GM19395 (cell line): ENCODE data around the gene PTGDR.

Experiments
- ATAC-seq: cut with Tn5 transposase; IDR thresholded peaks from one replicate; pipeline ENCODE4 v1.9.1; 2021; ENCODE audit warnings: mild to moderate bottlenecking, moderate library complexity; ENCODE audit not compliant: unreplicated experiment

The PTGDR gene, protein sequence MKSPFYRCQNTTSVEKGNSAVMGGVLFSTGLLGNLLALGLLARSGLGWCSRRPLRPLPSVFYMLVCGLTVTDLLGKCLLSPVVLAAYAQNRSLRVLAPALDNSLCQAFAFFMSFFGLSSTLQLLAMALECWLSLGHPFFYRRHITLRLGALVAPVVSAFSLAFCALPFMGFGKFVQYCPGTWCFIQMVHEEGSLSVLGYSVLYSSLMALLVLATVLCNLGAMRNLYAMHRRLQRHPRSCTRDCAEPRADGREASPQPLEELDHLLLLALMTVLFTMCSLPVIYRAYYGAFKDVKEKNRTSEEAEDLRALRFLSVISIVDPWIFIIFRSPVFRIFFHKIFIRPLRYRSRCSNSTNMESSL

DNA sequence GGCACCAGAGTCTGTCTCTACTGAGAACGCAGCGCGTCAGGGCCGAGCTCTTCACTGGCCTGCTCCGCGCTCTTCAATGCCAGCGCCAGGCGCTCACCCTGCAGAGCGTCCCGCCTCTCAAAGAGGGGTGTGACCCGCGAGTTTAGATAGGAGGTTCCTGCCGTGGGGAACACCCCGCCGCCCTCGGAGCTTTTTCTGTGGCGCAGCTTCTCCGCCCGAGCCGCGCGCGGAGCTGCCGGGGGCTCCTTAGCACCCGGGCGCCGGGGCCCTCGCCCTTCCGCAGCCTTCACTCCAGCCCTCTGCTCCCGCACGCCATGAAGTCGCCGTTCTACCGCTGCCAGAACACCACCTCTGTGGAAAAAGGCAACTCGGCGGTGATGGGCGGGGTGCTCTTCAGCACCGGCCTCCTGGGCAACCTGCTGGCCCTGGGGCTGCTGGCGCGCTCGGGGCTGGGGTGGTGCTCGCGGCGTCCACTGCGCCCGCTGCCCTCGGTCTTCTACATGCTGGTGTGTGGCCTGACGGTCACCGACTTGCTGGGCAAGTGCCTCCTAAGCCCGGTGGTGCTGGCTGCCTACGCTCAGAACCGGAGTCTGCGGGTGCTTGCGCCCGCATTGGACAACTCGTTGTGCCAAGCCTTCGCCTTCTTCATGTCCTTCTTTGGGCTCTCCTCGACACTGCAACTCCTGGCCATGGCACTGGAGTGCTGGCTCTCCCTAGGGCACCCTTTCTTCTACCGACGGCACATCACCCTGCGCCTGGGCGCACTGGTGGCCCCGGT lies at the start of gene PTGDR:
PTGDR (plus strand) TSS at position 198 of the 778 bp plus-strand sequence; CDS start at position 315, 117 bp downstream.
- ATAC-seq, result no peak

DNA sequence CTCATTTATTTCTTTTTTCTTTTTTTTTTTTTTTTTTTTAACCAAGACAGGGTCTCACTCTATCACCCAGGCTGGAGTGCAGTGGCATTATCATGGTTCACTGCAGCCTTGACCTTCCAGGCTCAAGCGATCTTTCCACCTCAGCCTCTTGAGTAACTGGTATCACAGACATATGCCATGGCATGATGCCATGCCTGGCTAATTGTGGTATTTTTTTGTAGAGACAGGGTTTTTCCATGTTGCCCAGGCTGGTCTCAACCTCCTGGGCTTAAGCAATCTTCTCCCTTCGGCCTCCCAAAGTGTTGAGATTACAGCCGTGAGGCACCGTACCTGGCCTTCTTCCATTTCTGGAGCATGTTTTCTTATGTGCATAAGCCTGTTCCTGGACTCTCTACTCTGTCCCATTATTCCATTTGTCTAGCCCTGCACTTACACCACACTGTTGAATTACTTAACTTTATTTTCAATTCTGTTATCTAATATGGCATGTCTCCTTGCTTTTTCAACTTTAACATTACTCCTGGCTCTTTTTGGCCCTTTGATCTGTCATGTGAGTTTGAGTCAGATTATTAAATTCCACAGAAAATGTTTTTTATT lies 47.9 kb upstream of the PTGDR start:
- ATAC-seq, result no peak

DNA sequence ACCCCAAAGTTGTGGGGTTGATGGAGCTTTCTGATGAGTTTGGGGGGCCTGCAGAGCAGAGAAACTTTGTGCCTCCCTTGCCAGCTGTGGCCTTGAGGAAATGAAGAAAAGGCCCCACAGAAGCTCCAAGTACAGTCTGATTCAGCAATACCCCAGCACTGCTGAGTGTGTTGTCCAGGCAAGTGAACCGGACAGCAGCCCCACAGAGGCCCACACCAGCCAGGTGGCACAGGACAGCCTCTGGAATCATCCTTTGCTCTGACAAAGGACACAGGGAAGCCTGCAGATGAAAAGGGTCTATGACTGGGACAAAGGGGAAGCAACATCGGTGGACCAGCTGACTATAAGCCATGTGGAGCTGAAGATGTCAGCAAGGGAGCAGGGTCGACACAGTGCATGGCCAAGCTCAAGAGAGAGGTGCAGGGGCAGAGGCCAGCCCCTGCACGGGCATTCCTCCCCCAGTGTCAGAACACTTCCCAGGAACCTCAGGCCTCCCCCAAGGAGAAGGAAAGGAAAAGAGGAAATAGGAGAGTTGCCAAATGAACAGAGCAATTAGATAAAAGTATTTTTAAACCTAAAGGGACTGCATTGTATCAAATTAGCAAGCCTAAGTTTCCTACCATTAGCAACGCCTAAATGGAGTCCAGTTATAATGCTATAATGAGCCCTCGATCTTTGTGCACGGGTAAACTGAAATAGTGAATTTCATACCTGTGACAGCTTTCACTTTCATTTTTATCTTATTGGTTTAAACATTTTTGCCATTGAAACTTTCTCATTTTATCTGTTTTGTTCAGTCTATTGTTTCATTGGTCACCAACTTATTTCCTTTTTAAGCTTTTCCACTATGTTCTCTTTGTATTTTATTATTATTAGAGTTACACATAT lies 46.3 kb upstream of the PTGDR start:
- peak; percentile 49 for ATAC-seq

DNA sequence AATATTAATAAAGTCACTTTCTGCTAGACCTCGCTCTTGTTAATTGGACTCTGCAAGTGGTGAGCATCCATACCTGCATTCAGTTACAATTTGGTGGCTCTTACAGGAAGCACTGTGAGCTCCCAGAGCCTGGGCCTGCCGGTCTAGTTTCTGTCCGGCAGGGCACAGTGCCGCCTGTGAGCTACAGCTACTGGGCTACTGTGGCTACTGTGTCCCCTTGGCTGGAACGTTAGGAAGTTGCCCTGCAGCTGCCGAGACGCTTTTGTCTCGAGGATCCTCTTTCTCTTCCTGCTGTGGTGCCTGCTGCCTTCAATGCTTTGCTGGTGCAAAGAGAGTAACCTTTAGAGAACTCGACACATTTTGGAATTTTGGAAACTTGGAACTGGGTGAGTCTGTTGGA lies 44.6 kb upstream of the PTGDR start:
- ATAC-seq, result no peak

DNA sequence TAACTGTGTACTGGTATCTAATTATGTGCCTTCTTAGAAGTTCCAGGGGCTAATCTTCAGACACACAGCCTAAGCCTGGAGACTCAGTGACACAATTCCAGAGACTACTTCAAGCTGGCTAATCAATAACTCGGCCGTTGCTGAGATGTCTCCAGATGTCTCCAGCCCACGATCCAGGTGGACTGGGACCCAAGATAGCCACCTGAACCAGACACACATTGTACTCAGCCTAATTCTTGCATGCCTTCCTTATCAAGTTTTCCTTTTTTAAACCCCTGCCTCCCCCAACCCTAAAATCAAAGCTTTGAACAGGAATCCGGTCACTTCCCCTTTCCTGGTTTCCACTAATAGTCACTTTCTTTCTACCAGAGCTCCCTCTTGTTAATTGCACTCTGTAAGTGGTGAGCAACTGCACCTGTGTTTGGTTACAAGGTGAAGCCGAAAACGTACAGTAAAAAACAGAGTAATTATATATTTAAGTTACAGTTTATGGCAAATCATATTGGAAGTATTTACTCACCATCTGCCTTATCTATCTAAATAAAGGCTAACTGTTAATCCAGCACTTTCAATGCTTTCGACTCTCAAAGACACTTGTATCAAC lies 39.8 kb upstream of the PTGDR start:
- ATAC-seq, result no peak

DNA sequence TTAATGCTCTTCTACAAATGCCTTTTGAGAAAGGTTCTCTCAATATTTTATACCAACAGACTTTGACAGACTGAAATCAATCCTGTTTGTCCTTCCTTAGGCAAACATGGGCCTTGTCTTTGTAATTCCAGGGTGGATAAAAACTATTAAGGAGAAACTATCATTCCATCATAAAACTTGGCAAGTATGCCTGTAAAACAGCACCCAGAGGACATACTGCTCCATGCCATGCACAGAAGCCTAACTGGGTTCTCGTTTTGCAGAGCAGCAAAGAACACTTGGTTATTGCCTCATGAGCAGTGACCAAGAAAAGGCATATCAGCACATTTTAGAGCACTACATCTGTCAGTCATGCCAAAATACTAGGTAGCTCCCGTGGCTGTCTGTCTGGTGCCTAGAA lies 33.8 kb upstream of the PTGDR start:
- ATAC-seq, result no peak

DNA sequence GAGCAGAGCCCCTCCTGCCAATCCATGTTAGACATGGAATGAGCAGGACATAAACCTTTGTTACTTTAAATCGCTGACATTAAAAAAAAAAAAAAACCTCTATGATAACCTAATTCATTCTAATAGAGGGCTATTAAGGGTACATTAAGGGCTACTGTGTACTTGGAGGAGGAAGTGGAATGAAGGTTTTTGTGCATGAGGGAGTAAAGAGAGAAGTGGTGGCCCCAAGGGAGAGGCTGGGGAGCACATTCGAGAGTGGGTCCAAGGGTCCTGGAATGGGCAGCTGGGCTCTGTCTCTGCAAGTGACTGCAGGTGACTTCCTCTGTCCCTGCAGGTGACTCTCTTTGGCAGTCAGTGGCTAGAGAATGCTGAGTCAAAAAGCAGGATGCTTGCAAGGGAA lies 32.1 kb upstream of the PTGDR start:
- no peak for ATAC-seq

DNA sequence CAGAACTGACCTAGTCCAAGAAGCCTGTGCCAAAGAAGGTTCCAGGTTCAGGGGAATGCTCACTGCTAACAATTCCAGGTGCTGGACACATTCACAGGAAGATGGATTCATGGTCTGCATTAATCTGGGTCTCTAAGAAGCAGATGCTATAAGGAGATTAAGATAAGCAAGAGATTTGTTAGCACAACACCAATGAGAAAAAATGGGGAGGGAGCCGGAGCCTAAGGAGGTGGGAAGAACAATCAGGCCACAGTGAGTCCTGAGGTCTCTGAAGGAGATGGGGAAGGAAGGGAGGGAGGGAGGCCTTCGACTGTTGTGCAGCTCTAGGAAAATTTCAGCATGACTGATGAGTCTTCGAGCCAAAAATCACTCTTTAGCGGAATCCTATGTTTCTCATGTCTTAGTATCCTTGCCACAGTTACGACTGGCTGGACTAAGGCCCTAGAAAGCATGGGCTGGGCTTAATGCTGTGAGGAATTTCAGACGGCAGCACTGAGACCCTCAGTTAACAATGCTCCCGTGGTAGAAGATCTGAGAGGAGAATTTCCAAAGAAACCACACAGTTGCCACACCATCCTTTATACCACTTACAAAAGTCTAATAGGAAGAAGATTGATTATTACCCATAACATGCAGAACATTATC lies 31.5 kb upstream of the PTGDR start:
- ATAC-seq, result no peak

DNA sequence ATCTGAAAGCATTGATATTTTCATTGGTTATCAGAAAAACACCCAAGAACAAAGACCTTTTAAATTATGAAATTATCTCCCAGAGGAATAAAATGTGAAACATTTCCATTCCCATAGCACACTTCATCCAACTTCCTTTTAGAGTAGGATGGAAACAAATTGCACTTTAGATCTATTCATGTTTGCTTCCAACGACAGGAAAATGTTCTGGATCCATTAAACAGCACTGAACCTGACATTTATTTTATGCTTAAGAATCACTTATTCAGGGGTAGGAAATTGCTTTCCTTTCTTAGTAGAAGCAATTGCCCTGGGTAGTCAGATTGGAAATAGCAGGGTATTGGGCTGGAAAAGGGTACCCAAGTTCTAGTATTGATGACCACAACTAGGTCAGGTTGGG lies 28.8 kb upstream of the PTGDR start:
- ATAC-seq, result no peak

DNA sequence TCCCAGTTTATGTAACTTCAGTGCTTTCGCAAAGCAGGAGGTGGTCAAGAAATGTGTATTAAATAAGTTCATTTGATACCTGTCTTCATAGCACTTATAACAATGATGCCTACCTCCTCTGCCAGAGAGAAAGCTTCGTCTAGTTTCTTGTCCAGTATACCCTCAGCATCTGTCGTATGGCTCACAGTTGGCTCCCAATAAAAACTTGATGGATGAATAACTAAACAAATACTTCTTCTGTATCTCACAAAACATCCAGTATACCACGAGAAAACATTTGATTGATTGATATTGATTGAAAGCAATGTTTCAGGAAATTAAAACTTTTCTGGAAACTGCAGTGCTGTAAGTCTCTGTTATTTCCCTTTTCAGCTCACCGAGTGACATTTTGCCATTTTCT lies 26.9 kb upstream of the PTGDR start:
- no peak for ATAC-seq

DNA sequence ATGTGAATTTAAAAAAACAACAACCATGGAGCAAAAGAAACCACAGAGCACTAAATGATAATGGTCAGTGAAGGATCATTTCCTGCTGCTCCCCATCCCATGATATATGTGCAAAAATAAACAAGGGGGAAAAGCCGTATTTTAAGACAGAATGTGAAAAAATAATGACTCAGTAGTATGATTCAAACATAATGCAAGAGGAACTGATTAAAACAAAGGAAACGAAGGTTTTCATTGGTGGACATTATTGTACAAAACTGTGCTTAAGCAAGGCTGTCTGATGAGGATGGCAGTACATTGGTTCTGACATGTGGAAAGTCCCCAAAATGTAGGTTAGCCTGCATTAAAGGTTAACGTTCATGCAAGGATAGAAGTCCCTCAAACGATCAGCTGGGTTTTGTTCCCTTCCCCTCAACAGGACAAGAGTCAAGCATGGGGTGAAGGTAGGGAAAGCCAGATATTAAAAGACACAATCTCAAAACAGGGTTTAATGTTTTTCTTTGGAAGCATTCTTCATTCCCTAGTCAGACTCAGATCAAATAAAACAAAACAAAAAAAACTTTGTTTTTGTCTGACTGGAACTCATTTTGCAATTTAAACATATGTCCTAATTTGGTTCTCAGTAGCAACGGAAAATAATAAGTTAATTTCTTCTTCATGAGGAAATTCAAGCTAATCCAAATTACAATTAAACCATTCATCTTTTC lies 26.3 kb upstream of the PTGDR start:
- no peak for ATAC-seq

DNA sequence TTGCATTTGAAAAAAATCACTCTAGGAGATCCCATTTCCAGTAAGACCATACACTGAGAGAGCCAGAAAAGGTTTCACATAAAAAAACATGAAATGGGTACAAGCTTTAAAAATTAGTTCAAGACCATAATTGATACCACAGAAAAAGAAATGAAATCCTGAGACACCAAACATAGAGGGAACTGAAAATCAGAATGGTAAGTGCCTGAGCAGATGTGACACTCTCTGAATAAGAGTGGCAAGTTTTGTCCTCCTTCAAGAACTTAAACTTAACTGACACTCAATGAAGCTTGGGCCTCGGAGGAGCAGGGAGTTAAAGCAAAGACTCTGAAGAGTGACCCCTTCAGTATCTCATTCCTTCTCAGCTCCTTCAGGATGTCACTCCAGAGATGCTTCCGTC lies 23.2 kb upstream of the PTGDR start:
- peak; percentile 84 for ATAC-seq

DNA sequence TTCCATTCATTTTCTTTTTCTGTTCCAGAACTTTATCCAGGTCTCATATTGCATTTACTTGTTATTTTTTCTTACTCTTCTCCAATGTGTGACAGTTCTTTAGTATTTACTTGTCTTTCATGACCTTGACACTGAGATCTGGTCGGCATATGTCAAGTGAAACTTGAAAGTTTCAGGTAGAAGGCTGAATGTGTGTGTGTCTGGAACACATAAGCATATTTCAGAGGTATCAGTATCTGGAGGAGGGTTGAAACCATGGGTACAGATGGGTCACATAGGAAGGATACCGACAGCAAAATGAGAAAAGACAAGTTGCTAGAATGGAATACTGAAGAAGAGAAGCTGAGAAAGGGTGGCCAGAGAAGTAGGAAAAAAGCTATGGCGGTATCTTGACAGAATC lies 22.5 kb upstream of the PTGDR start:
- peak; percentile 75 for ATAC-seq

DNA sequence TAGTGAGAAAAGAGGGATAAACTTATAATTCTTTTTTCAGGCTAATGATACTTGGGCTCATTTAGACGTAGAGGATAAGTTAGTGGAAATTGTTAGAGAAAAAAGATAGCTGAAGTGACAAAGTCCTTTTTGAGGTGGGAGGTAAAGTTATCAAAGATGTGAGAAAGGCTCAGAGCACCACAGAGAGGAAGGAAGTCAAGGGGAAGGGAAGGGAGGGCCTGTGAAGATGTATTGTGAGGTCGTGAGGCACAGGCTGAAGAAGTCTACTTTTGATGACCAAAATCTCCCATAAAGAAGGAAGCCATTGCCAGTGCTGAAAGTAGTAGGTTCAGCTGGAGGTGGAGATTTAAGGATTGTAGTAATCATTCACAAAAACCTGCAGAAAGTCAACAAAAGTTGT lies 19.4 kb upstream of the PTGDR start:
- no peak for ATAC-seq

DNA sequence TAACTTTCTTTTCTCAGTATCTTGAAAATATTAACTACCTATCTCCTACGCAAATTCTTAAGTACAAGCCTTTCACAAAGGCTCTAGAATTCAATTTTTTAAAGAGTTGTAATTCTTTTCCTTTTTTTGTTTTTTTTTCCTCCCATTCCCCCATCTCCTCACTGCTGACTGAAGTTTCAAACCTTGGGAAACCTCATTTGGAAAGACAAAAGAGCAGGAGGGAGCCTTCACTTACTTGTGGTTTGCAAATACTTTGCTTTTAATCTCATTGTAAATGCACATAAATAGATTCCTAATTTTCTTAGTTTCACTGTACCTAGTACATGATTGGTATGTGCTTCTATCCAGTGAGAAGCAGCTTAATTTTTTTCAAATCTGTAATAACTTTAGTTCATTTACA lies 15.8 kb upstream of the PTGDR start:
- ATAC-seq, result no peak

DNA sequence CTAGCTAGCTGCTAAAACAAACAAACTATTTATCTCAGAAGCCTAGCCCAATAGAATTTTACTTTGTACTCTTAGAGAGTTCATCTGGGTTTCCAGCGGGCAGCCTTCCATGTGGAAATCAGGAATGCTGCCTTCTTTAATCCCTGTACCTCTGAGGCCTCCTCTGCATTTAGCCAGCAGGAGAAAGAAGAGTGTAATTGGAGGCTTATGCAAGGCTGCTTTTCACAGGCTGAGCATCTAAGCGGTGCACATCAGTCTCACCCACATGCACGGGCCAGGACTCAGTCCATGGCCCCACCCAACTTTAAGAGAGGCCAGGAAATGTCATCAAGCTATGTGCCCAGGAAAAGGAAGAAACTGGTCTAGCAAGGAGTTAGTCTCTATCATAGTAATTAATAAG lies 14.0 kb upstream of the PTGDR start:
- no peak for ATAC-seq

DNA sequence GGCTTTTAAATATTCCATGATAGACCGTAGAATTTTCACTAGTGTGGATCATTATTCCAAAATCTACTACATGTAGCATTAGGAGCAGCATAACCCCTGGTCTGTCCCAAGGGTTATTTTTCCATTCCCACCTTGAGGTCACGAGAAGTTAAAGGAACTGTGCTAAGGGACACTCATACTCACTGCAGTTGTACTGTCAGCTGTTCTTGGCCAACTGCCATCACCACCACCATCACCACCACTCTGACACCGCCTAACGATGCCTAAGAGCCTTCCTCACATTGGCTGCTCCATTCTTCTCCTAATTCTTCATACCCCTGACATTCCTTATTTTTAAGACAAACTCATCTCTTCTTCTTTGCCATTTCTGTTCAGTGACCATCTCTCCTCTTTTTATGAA lies 13.4 kb upstream of the PTGDR start:
- ATAC-seq, result no peak

DNA sequence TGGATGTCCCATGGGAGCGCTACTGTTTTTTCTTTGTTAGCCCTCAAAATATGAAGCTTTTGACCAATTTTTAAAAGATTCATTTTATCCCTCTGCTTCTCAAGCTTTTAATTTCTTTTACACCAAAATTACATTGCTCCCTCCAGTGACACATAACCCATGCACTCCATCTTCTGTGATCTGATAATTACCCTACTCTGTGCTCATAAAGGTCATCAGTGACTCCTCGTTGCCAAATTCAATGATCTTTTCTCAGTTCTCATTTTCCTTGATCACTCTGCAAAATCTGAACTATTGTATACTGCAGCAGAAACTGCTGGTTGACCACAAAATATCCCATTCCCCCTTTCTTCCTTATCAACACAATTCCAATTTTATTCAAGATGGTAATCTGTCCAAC lies 8.7 kb upstream of the PTGDR start:
- ATAC-seq, result no peak

DNA sequence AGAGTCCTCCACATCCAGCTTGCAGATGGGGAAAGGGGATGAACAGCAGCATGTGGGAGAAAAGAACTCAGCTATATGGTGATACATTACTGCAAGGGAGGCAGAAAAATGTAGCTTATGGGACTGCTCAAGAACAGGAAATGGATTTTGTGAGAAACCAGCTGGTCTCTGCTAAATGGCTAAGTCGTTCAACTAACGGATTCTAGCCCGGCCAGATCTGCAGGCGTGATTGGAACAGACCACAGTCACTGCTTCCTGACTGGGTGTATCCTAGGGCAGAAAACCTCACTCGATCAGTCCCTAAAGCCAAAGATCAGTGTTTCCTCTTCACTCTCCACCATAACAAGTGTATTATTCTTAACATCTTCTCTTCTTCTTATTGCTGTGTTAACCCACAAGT lies 8.1 kb upstream of the PTGDR start:
- ATAC-seq, result no peak

DNA sequence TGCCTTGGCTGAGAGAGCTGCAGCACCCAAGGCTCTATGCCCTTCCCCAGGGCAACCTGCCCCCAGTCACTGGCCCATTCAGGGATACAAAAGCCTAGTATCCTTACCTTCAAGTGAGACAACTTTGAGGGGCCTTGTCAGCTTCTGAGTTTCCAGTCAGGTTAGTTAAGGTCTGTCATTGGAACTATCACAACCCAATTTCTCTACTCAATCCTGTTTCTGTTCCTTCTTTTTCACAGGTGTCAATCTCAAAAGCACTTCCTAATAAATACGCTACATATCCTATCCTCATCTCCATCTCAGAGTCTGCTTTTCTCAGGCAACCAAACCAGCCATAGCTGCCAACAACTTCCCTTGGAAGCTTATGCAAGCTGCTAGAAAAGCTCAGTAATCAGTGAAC lies 4.9 kb upstream of the PTGDR start:
- ATAC-seq, result no peak
